Parathyroid adenoma (tissue), 2 donors: Measurements from ENCODE around the gene CTNND2.

ENCODE experiments used
- H2AFZ ChIP-seq: fragments of 300-600 bp; sonication (generic); one replicate; pipeline ENCODE4 v1.7.0; 2017; ENCODE audit warnings: antibody characterized with exemption, mild to moderate bottlenecking
- H3K27ac ChIP-seq: fragments of 300-600 bp; sonication (generic); one replicate; pipeline ENCODE4 v1.7.0; 2017
- H3K27me3 ChIP-seq: fragments of 300-600 bp; sonication (generic); one replicate; pipeline ENCODE4 v1.7.0; 2017; ENCODE audit warnings: low read length; ENCODE audit not compliant: control insufficient read depth, insufficient read depth
- H3K36me3 ChIP-seq: fragments of 300-600 bp; sonication (generic); one replicate; pipeline ENCODE4 v1.7.0; 2017; ENCODE audit warnings: low read length; ENCODE audit not compliant: control insufficient read depth, insufficient read depth
- H3K4me1 ChIP-seq: fragments of 300-600 bp; sonication (generic); one replicate; pipeline ENCODE4 v1.7.0; 2017; ENCODE audit warnings: control low read depth
- H3K4me2 ChIP-seq: fragments of 300-600 bp; sonication (generic); one replicate; pipeline ENCODE4 v1.7.0; 2017; ENCODE audit warnings: low read length
- H3K4me3 ChIP-seq: fragments of 300-600 bp; sonication (generic); one replicate; pipeline ENCODE4 v1.7.0; 2017; ENCODE audit warnings: low read depth, low read length
- H3K79me2 ChIP-seq: fragments of 300-600 bp; sonication (generic); one replicate; pipeline ENCODE4 v1.7.0; 2017; ENCODE audit warnings: control low read depth
- H3K9ac ChIP-seq: fragments of 300-600 bp; sonication (generic); one replicate; pipeline ENCODE4 v1.7.0; 2017; ENCODE audit warnings: mild to moderate bottlenecking
- H3K9me3 ChIP-seq: fragments of 300-600 bp; sonication (generic); one replicate; pipeline ENCODE4 v1.7.0; 2017; ENCODE audit warnings: low read length; ENCODE audit not compliant: control insufficient read depth
- TF ChIP-seq, protein P1 (sequence below): fragments of 300-600 bp; sonication (generic); IDR thresholded peaks from one replicate; pipeline ENCODE4 v1.7.0; 2017; ENCODE audit warnings: antibody characterized with exemption, mild to moderate bottlenecking
- donor health status: primary hyperparathyroidism.

The CTNND2 gene

GRCh38 chr5:11531811-11532555 is 372.3 kb downstream of the CTNND2 start:
- Histone ChIP-seq H2AFZ (no peak overlapping the region), H3K4me1 (no peaks in the 10 kb centered on the region), H3K79me2 (no peaks in the 10 kb centered on the region), H3K27me3 (no peaks in the 10 kb centered on the region), H3K27ac (no peak overlapping the region), H3K4me2 (no peak overlapping the region), H3K9ac (no peak overlapping the region), H3K36me3 (no peaks in the 10 kb centered on the region), H3K9me3 (no peaks in the 10 kb centered on the region), H3K4me3 (no peak overlapping the region)
- TF ChIP-seq, protein P1, sequence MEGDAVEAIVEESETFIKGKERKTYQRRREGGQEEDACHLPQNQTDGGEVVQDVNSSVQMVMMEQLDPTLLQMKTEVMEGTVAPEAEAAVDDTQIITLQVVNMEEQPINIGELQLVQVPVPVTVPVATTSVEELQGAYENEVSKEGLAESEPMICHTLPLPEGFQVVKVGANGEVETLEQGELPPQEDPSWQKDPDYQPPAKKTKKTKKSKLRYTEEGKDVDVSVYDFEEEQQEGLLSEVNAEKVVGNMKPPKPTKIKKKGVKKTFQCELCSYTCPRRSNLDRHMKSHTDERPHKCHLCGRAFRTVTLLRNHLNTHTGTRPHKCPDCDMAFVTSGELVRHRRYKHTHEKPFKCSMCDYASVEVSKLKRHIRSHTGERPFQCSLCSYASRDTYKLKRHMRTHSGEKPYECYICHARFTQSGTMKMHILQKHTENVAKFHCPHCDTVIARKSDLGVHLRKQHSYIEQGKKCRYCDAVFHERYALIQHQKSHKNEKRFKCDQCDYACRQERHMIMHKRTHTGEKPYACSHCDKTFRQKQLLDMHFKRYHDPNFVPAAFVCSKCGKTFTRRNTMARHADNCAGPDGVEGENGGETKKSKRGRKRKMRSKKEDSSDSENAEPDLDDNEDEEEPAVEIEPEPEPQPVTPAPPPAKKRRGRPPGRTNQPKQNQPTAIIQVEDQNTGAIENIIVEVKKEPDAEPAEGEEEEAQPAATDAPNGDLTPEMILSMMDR, result no peak

- TF ChIP-seq, protein P1, result no peak
Measured at GRCh38 chr5:11528720-11529119, 375.5 kb downstream of the CTNND2 start.

GRCh38 chr5:11527652-11528349 is 376.4 kb downstream of the CTNND2 start:
- Histone ChIP-seq H2AFZ (no peak overlapping the region), H3K4me2 (no peak overlapping the region), H3K27ac (no peak overlapping the region), H3K4me1 (no peaks in the 10 kb centered on the region), H3K9ac (no peak overlapping the region), H3K4me3 (no peak overlapping the region), H3K79me2 (no peaks in the 10 kb centered on the region), H3K36me3 (no peaks in the 10 kb centered on the region), H3K9me3 (no peaks in the 10 kb centered on the region), H3K27me3 (no peaks in the 10 kb centered on the region)
- TF ChIP-seq, protein P1, result no peak

More at GRCh38 chr5:11528720-11529119, 375.5 kb downstream of the CTNND2 start:
- no peak overlapping the region for H3K27ac ChIP-seq
- H3K36me3 ChIP-seq, result no peaks in the 10 kb centered on the region
- H2AFZ ChIP-seq, result no peak overlapping the region
- no peaks in the 10 kb centered on the region for H3K79me2 ChIP-seq
- no peak overlapping the region for H3K4me3 ChIP-seq
- H3K4me1 ChIP-seq, result no peaks in the 10 kb centered on the region
- H3K27me3 ChIP-seq, result no peaks in the 10 kb centered on the region
- H3K9ac ChIP-seq, result no peak overlapping the region
- no peak overlapping the region for H3K4me2 ChIP-seq
- H3K9me3 ChIP-seq, result no peaks in the 10 kb centered on the region

DNA sequence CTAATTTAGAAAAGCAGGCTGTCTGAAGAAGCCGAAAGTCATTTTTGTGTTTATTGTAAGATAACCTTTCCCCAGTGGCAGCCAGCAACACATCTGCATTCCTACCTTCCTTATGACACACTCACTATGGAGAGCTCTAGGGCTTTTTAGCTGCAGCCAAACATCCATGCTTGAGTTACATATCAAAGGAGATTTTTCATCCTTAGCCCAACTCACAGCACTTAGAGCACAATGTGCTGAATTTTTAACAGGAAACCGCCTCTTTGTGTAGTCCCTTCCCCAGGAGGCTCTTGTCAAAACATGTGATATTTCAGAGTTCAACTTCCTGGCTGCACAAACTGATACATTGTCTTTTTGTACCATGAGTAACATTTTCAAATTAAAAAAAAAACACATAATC is 379.2 kb downstream of the CTNND2 start:
- no peaks in the 10 kb centered on the region for H3K4me1 ChIP-seq
- H3K27me3 ChIP-seq, result no peaks in the 10 kb centered on the region
- H3K36me3 ChIP-seq, result no peaks in the 10 kb centered on the region
- no peak overlapping the region for H3K4me3 ChIP-seq
- no peak overlapping the region for H3K4me2 ChIP-seq
- no peak overlapping the region for H2AFZ ChIP-seq
- H3K27ac ChIP-seq, result no peak overlapping the region
- H3K79me2 ChIP-seq, result no peaks in the 10 kb centered on the region
- TF ChIP-seq, protein P1, result no peak
- H3K9ac ChIP-seq, result no peak overlapping the region
- no peaks in the 10 kb centered on the region for H3K9me3 ChIP-seq
